ENCODE measurements around the gene TDRD3. TPM values are rescaled to one million over a fixed set of nuclear protein-coding genes. Genes with fewer than 3 reads are reported as not detected.
"Not testable (repeated sequence)": the region's sequence is repeated elsewhere in the genome, so short reads cannot be mapped to it uniquely, and the experiment has no call there.

TDRD3 gene
- total and polyA plus RNA-seq, 2 donors (not counting 1 experiment from before 2014, with no cell fraction given), result 10.5 to 18.8 TPM

GRCh38 chr13:60372141-60372540, 24.9 kb upstream of the TDRD3 start:
- H3K4me2 ChIP-seq (ENCODE audit: extremely low read depth, insufficient read depth, low read length), result no peak overlapping the region
- H2AFZ ChIP-seq (ENCODE audit: low read length), result no peak overlapping the region
- H3K27me3 ChIP-seq (ENCODE audit: control insufficient read depth, insufficient read depth, low read length), result no peaks in the 10 kb centered on the region
- no peaks in the 10 kb centered on the region for H4K20me1 ChIP-seq (ENCODE audit: control insufficient read depth, extremely low read depth, insufficient read depth, low read length)
- TF ChIP-seq CTCF (conservative IDR thresholded peaks at IDR 0.05 in 1 of 2, IDR thresholded peaks at IDR 0.05 in 1 of 2; ENCODE audit: low read depth in 1 of 2, low read length in 2 of 2), result no peak
- no peak for TF ChIP-seq EZH2 (IDR thresholded peaks at IDR 0.05; ENCODE audit: low read length, missing control alignments)
- H3K9ac ChIP-seq (ENCODE audit: insufficient read depth, low read length), result no peak overlapping the region
- no peaks in the 10 kb centered on the region for H3K9me3 ChIP-seq (ENCODE audit: control insufficient read depth, insufficient read depth, low read depth, low read length)
- H3K79me2 ChIP-seq (ENCODE audit: control insufficient read depth, insufficient read depth, low read length), result no peaks in the 10 kb centered on the region
- H3K36me3 ChIP-seq (ENCODE audit: control insufficient read depth, insufficient read depth, low read length), result no peaks in the 10 kb centered on the region
- no peak overlapping the region for H3K4me3 ChIP-seq (replicated peaks in 1 of 4; ENCODE audit: control extremely low read depth in 1 of 4, insufficient read depth in 1 of 4, low read depth in 3 of 4, low read length in 4 of 4)
- DNase-seq (ENCODE audit: low read depth in 2 of 2), result no peak
- H3K4me1 ChIP-seq (ENCODE audit: control insufficient read depth, extremely low read depth, insufficient read depth, low read length), result no peaks in the 10 kb centered on the region
- H3K27ac ChIP-seq (ENCODE audit: insufficient read depth, low read length), result no peak overlapping the region

GRCh38 chr13:60379282-60379681, 17.7 kb upstream of the TDRD3 start:
- H3K27ac ChIP-seq (ENCODE audit: insufficient read depth, low read length); H3K4me1 ChIP-seq (ENCODE audit: control insufficient read depth, extremely low read depth, insufficient read depth, low read length); H4K20me1 ChIP-seq (ENCODE audit: control insufficient read depth, extremely low read depth, insufficient read depth, low read length); H3K4me3 ChIP-seq (replicated peaks in 1 of 4; ENCODE audit: control extremely low read depth in 1 of 4, insufficient read depth in 1 of 4, low read depth in 3 of 4, low read length in 4 of 4); H3K4me2 ChIP-seq (ENCODE audit: extremely low read depth, insufficient read depth, low read length); H3K36me3 ChIP-seq (ENCODE audit: control insufficient read depth, insufficient read depth, low read length); H3K9ac ChIP-seq (ENCODE audit: insufficient read depth, low read length); H3K9me3 ChIP-seq (ENCODE audit: control insufficient read depth, insufficient read depth, low read depth, low read length); DNase-seq (ENCODE audit: low read depth in 2 of 2); H2AFZ ChIP-seq (ENCODE audit: low read length); H3K79me2 ChIP-seq (ENCODE audit: control insufficient read depth, insufficient read depth, low read length); H3K27me3 ChIP-seq (ENCODE audit: control insufficient read depth, insufficient read depth, low read length): not testable (repeated sequence)

GRCh38 chr13:60379837-60380565, 17.0 kb upstream of the TDRD3 start:
- no peaks in the 10 kb centered on the region for H4K20me1 ChIP-seq (ENCODE audit: control insufficient read depth, extremely low read depth, insufficient read depth, low read length)
- no peak overlapping the region for H2AFZ ChIP-seq (ENCODE audit: low read length)
- H3K9ac ChIP-seq (ENCODE audit: insufficient read depth, low read length), result no peak overlapping the region
- no peak overlapping the region for H3K27ac ChIP-seq (ENCODE audit: insufficient read depth, low read length)
- no peaks in the 10 kb centered on the region for H3K79me2 ChIP-seq (ENCODE audit: control insufficient read depth, insufficient read depth, low read length)
- no peaks in the 10 kb centered on the region for H3K9me3 ChIP-seq (ENCODE audit: control insufficient read depth, insufficient read depth, low read depth, low read length)
- H3K4me1 ChIP-seq (ENCODE audit: control insufficient read depth, extremely low read depth, insufficient read depth, low read length), result no peaks in the 10 kb centered on the region
- no peak overlapping the region for H3K4me2 ChIP-seq (ENCODE audit: extremely low read depth, insufficient read depth, low read length)
- TF ChIP-seq CTCF (conservative IDR thresholded peaks at IDR 0.05 in 1 of 2, IDR thresholded peaks at IDR 0.05 in 1 of 2; ENCODE audit: low read depth in 1 of 2, low read length in 2 of 2), result peak in 1 of 2 donors; percentile 24
- no peak for TF ChIP-seq EZH2 (IDR thresholded peaks at IDR 0.05; ENCODE audit: low read length, missing control alignments)
- no peaks in the 10 kb centered on the region for H3K36me3 ChIP-seq (ENCODE audit: control insufficient read depth, insufficient read depth, low read length)
- H3K4me3 ChIP-seq (replicated peaks in 1 of 4; ENCODE audit: control extremely low read depth in 1 of 4, insufficient read depth in 1 of 4, low read depth in 3 of 4, low read length in 4 of 4), result no peak overlapping the region
- H3K27me3 ChIP-seq (ENCODE audit: control insufficient read depth, insufficient read depth, low read length), result no peaks in the 10 kb centered on the region
- no peak for DNase-seq (ENCODE audit: low read depth in 2 of 2)

All from fibroblast of lung (primary cell).